H1 (cell line): Measurements from ENCODE around the gene FOXP2.
"Not testable (repeated sequence)": the region's sequence is repeated elsewhere in the genome, so short reads cannot be mapped to it uniquely, and the experiment has no call there.

ENCODE experiments used
- CTCF ChIP-seq, 3 experiments: IDR thresholded peaks; 1 replicate in 2 of 3; 2 replicates in 1 of 3; pipeline versions ENCODE4 v1.5.1 to v1.6.1; 2011; ENCODE audit warnings: low read length in 3 of 3, mild to moderate bottlenecking in 3 of 3, inconsistent platforms in 2 of 3, low read depth in 1 of 3, moderate library complexity in 1 of 3; ENCODE audit not compliant: insufficient read depth in 1 of 3; ENCODE audit errors: control extremely low read depth in 1 of 3
- EZH2 ChIP-seq: fragments of 200-600 bp; sonication (generic); IDR thresholded peaks from 2 replicates; pipeline ENCODE4 v1.7.1; 2012; ENCODE audit warnings: low read depth, mild to moderate bottlenecking, moderate library complexity, low read length, inconsistent platforms; ENCODE audit not compliant: severe bottlenecking
- HDAC6 ChIP-seq: IDR thresholded peaks from one replicate; pipeline ENCODE4 v1.7.1; 2012; ENCODE audit warnings: low read depth, mild to moderate bottlenecking, inconsistent platforms, low read length, moderate library complexity
- JUND ChIP-seq: IDR thresholded peaks from 2 replicates; pipeline ENCODE4 v1.6.1; 2011; ENCODE audit warnings: mild to moderate bottlenecking, improper control_type of control experiment, low read length
- POLR2A ChIP-seq, 2 experiments: IDR thresholded peaks; 1 replicate in 1 of 2; 2 replicates in 1 of 2; pipeline ENCODE4 v1.6.1; 2011; ENCODE audit warnings: low read depth in 2 of 2, low read length in 2 of 2, mild to moderate bottlenecking in 2 of 2; ENCODE audit errors: control extremely low read depth in 1 of 2
- SP2 ChIP-seq: IDR thresholded peaks from 2 replicates; pipeline ENCODE4 v1.6.1; 2012; ENCODE audit warnings: mild to moderate bottlenecking, low read length, inconsistent platforms
- SUZ12 ChIP-seq: fragments of 200-600 bp; sonication (generic); IDR thresholded peaks from 2 replicates; pipeline ENCODE4 v1.6.1; 2012; ENCODE audit warnings: mild to moderate bottlenecking, inconsistent platforms, low read length, moderate library complexity, mixed read lengths
- TAF1 ChIP-seq: IDR thresholded peaks from 2 replicates; pipeline ENCODE4 v1.6.1; 2011; ENCODE audit warnings: mild to moderate bottlenecking, low read depth, low read length
- TCF12 ChIP-seq: IDR thresholded peaks from 2 replicates; pipeline ENCODE4 v1.6.1; 2011; ENCODE audit warnings: low read depth, mild to moderate bottlenecking, low read length
- USF2 ChIP-seq: IDR thresholded peaks from 2 replicates; pipeline ENCODE4 v1.6.1; 2011; ENCODE audit warnings: low read length, improper control_type of control experiment

DNA sequence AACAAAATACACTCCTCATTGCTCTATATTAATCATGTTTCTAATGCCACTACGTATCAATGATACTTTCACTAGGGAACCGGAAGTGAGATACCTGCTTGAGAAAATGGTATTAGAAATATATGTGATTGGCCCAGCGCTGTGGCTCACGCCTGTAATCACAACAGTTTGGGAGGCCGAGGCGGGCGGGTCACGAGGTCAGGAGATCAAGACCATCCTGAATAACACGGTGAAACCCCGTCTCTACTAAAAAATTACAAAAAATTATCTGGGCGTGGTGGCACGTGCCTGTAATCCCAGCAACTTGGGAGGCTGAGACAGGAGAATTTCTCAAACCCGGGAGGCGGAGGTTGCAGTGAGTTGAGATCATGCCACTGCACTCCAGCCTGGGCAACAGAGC, 132.7 kb downstream of the FOXP2 start:
- not testable (repeated sequence) for TF ChIP-seq TAF1; CTCF (IDR thresholded peaks at IDR 0.05; ENCODE audit: control extremely low read depth in 1 of 3, insufficient read depth in 1 of 3, low read depth in 1 of 3, low read length in 3 of 3); SUZ12; POLR2A (IDR thresholded peaks at IDR 0.05; ENCODE audit: control extremely low read depth in 1 of 2, low read depth in 2 of 2, low read length in 2 of 2); EZH2; JUND; SP2; USF2; HDAC6; TCF12
